ENCODE measurements around the gene ENDOU. TPM values are rescaled to one million over a fixed set of nuclear protein-coding genes. Genes with fewer than 3 reads are reported as not detected.

Gene ENDOU
- not detected for polyA plus RNA-seq (2013, experiment 1 of 2)
- polyA plus RNA-seq (2013, experiment 2 of 2) = 0.07 TPM

GRCh38 chr12:47725091-47725772 lies at the start of gene ENDOU:
Gene ENDOU, minus strand, starts transcription at chr12:47725490. Its CDS starts 77 bp downstream, at chr12:47725413.
- no peaks in the 10 kb centered on the region for H3K27me3 ChIP-seq (ENCODE audit: control insufficient read depth in 3 of 3, insufficient read depth in 3 of 3, low read depth in 1 of 3, low read length in 3 of 3)
- no peak within 1 kb of the TSS for H3K18ac ChIP-seq (ENCODE audit: low read length)
- H3K9me3 ChIP-seq (replicated peaks in 1 of 2; ENCODE audit: control insufficient read depth in 2 of 2, insufficient read depth in 1 of 2, low read depth in 1 of 2, low read length in 2 of 2) = no peaks in the 10 kb centered on the region
- no peak within 1 kb of the TSS for H3K14ac ChIP-seq (ENCODE audit: low read length)
- H3K9ac ChIP-seq (ENCODE audit: low read depth, low read length, poor library complexity) = no peak within 1 kb of the TSS
- H2AK5ac ChIP-seq (ENCODE audit: low read depth, low read length) = no peak within 1 kb of the TSS
- no peak within 1 kb of the TSS for H3K23ac ChIP-seq (ENCODE audit: low read depth, low read length, poor library complexity)
- no peak within 1 kb of the TSS for H2BK15ac ChIP-seq (ENCODE audit: low read length)
- H4K91ac ChIP-seq (ENCODE audit: low read depth, low read length, poor library complexity) = no peak within 1 kb of the TSS
- no peak within 1 kb of the TSS for H2AFZ ChIP-seq (ENCODE audit: low read length)
- no peak within 1 kb of the TSS for H3K4me2 ChIP-seq (ENCODE audit: insufficient read depth, low read length, poor library complexity, severe bottlenecking)
- no CpG with 5 or more reads among the region's 8 CpGs for WGBS, 2 donors (ENCODE audit: extremely low coverage in 2 of 2, insufficient read length in 2 of 2, insufficient replicate concordance in 1 of 2)
- no peaks in the 10 kb centered on the region for H3K4me1 ChIP-seq (ENCODE audit: control insufficient read depth in 2 of 2, insufficient read depth in 1 of 2, low read depth in 1 of 2, low read length in 2 of 2)
- no peak within 1 kb of the TSS for H2BK5ac ChIP-seq (ENCODE audit: low read length)
- DNase-seq (ENCODE audit: low spot score) = no peak
- no peak within 1 kb of the TSS for H3K4me3 ChIP-seq (ENCODE audit: low read length in 2 of 2)
- no peak within 1 kb of the TSS for H2BK12ac ChIP-seq (ENCODE audit: low read length)
- H3K27ac ChIP-seq (replicated peaks; ENCODE audit: low read length) = no peak within 1 kb of the TSS
- no peak within 1 kb of the TSS for H2BK120ac ChIP-seq (ENCODE audit: low read depth, low read length)
- H4K8ac ChIP-seq (ENCODE audit: low read depth, low read length) = no peak within 1 kb of the TSS
- no peak within 1 kb of the TSS for H3K4ac ChIP-seq (ENCODE audit: low read length)
- H3K79me1 ChIP-seq (ENCODE audit: low read depth, low read length) = no peaks in the 10 kb centered on the region
- H3K36me3 ChIP-seq (replicated peaks in 1 of 2; ENCODE audit: control insufficient read depth in 2 of 2, insufficient read depth in 2 of 2, low read length in 2 of 2) = peaks cover 0 to 2% of the 10 kb centered on the region in 2 donors

GRCh38 chr12:47774663-47775062 lies 49.4 kb upstream of the ENDOU start:
- Histone ChIP-seq H3K27me3 (ENCODE audit: control insufficient read depth in 3 of 3, insufficient read depth in 3 of 3, low read depth in 1 of 3, low read length in 3 of 3) (peaks cover 0 to 5% (median 0%) of the 10 kb centered on the region in 3 experiments), H2BK5ac (ENCODE audit: low read length) (no peak overlapping the region), H3K4me2 (ENCODE audit: insufficient read depth, low read length, poor library complexity, severe bottlenecking) (no peak overlapping the region), H3K9me3 (replicated peaks in 1 of 2; ENCODE audit: control insufficient read depth in 2 of 2, insufficient read depth in 1 of 2, low read depth in 1 of 2, low read length in 2 of 2) (no peaks in the 10 kb centered on the region), H3K23ac (ENCODE audit: low read depth, low read length, poor library complexity) (no peak overlapping the region), H3K18ac (ENCODE audit: low read length) (no peak overlapping the region), H4K8ac (ENCODE audit: low read depth, low read length) (no peak overlapping the region), H2BK12ac (ENCODE audit: low read length) (no peak overlapping the region), H2AFZ (ENCODE audit: low read length) (no peak overlapping the region), H2AK5ac (ENCODE audit: low read depth, low read length) (no peak overlapping the region), H3K9ac (ENCODE audit: low read depth, low read length, poor library complexity) (no peak overlapping the region), H2BK15ac (ENCODE audit: low read length) (no peak overlapping the region), H3K27ac (replicated peaks; ENCODE audit: low read length) (no peak overlapping the region), H2BK120ac (ENCODE audit: low read depth, low read length) (no peak overlapping the region), H3K14ac (ENCODE audit: low read length) (no peak overlapping the region), H4K91ac (ENCODE audit: low read depth, low read length, poor library complexity) (no peak overlapping the region), H3K4me3 (ENCODE audit: low read length in 2 of 2) (no peak overlapping the region), H3K4me1 (ENCODE audit: control insufficient read depth in 2 of 2, insufficient read depth in 1 of 2, low read depth in 1 of 2, low read length in 2 of 2) (peaks cover 7 to 11% of the 10 kb centered on the region in 2 donors), H3K79me1 (ENCODE audit: low read depth, low read length) (no peaks in the 10 kb centered on the region), H3K36me3 (replicated peaks in 1 of 2; ENCODE audit: control insufficient read depth in 2 of 2, insufficient read depth in 2 of 2, low read length in 2 of 2) (no peaks in the 10 kb centered on the region), H3K4ac (ENCODE audit: low read length) (no peak overlapping the region)
- no CpG with 5 or more reads among the region's 7 CpGs for WGBS, 2 donors (ENCODE audit: extremely low coverage in 2 of 2, insufficient read length in 2 of 2, insufficient replicate concordance in 1 of 2)
- no peak for DNase-seq (ENCODE audit: low spot score)

- Histone ChIP-seq H3K36me3 (replicated peaks in 1 of 2; ENCODE audit: control insufficient read depth in 2 of 2, insufficient read depth in 2 of 2, low read length in 2 of 2) (no peaks in the 10 kb centered on the region), H3K23ac (ENCODE audit: low read depth, low read length, poor library complexity) (peak overlapping the region; percentile 56), H3K9ac (ENCODE audit: low read depth, low read length, poor library complexity) (peak overlapping the region; percentile 90), H2AFZ (ENCODE audit: low read length) (peak overlapping the region; percentile 96), H2BK5ac (ENCODE audit: low read length) (no peak overlapping the region), H3K79me1 (ENCODE audit: low read depth, low read length) (no peaks in the 10 kb centered on the region), H3K27ac (replicated peaks; ENCODE audit: low read length) (no peak overlapping the region), H2AK5ac (ENCODE audit: low read depth, low read length) (peak overlapping the region; percentile 57), H4K91ac (ENCODE audit: low read depth, low read length, poor library complexity) (no peak overlapping the region), H3K4me2 (ENCODE audit: insufficient read depth, low read length, poor library complexity, severe bottlenecking) (peak overlapping the region; percentile 89), H3K9me3 (replicated peaks in 1 of 2; ENCODE audit: control insufficient read depth in 2 of 2, insufficient read depth in 1 of 2, low read depth in 1 of 2, low read length in 2 of 2) (no peaks in the 10 kb centered on the region), H2BK12ac (ENCODE audit: low read length) (peak overlapping the region; percentile 9), H3K18ac (ENCODE audit: low read length) (peak overlapping the region; percentile 85), H3K4me3 (ENCODE audit: low read length in 2 of 2) (peak overlapping the region; percentile 69 to 95), H3K27me3 (ENCODE audit: control insufficient read depth in 3 of 3, insufficient read depth in 3 of 3, low read depth in 1 of 3, low read length in 3 of 3) (peaks cover 0 to 5% (median 0%) of the 10 kb centered on the region in 3 experiments), H2BK15ac (ENCODE audit: low read length) (no peak overlapping the region), H3K4me1 (ENCODE audit: control insufficient read depth in 2 of 2, insufficient read depth in 1 of 2, low read depth in 1 of 2, low read length in 2 of 2) (peaks cover 9% of the 10 kb centered on the region in 2 donors), H4K8ac (ENCODE audit: low read depth, low read length) (no peak overlapping the region), H3K14ac (ENCODE audit: low read length) (no peak overlapping the region), H2BK120ac (ENCODE audit: low read depth, low read length) (no peak overlapping the region), H3K4ac (ENCODE audit: low read length) (peak overlapping the region; percentile 72)
- no CpG with 5 or more reads among the region's 14 CpGs for WGBS, 2 donors (ENCODE audit: extremely low coverage in 2 of 2, insufficient read length in 2 of 2, insufficient replicate concordance in 1 of 2)
- DNase-seq (ENCODE audit: low spot score) = no peak
These were observed 48.7 kb upstream of the ENDOU start for GRCh38 chr12:47773858-47774580.
